DMS 273 treated with DMSO at 0.1 percent for 48 hours (cell line): Measurements from ENCODE around the gene ZBTB9.

Source experiments
- DNase-seq: peaks from one replicate; lab custom pipeline; 2025; lab: John Stamatoyannopoulos, UW

ZBTB9 gene

DNA sequence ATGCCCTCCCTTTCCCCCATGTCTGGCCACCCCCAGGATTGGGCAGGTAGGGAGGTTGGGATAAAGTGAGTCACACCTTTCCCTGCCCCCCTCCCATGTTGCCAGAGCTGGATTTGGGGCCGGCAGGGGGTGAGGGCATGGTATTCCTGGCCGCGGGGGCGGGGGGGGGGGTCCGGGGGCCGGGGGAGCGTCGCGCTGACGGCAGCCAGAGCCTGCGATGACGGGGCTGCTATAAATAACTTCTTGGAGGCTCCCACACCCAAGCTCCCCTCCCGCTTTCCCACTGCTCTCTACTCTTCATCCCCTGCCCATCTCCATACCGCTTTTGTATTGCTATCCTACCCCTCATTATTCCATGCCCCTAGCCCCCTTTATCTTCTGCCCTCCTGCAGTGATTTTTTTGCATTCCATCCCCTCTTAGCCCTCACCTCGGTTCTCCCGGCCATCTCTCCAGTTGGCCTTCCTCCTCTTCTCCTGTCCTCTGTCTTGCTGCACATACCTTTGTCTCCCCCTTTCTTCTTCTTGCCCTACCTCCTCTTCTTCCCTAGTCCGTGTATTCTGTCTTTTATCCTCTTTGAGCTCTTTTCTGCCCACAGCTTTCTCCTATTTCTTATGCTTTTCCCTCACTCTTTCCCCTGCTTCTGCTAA is 20.7 kb upstream of the ZBTB9 start:
- DNase-seq, result no peak

- no peak for DNase-seq
Observed at GRCh38 chr6:33434961-33435360, 19.4 kb upstream of the ZBTB9 start.

DNA sequence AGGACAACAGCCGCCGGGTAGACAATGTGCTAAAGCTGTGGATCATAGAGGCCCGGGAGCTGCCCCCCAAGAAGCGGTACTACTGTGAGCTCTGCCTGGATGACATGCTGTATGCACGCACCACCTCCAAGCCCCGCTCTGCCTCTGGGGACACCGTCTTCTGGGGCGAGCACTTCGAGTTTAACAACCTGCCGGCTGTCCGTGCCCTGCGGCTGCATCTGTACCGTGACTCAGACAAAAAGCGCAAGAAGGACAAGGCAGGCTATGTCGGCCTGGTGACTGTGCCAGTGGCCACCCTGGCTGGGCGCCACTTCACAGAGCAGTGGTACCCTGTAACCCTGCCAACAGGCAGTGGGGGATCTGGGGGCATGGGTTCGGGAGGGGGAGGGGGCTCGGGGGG is 16.7 kb upstream of the ZBTB9 start:
- no peak for DNase-seq

DNA sequence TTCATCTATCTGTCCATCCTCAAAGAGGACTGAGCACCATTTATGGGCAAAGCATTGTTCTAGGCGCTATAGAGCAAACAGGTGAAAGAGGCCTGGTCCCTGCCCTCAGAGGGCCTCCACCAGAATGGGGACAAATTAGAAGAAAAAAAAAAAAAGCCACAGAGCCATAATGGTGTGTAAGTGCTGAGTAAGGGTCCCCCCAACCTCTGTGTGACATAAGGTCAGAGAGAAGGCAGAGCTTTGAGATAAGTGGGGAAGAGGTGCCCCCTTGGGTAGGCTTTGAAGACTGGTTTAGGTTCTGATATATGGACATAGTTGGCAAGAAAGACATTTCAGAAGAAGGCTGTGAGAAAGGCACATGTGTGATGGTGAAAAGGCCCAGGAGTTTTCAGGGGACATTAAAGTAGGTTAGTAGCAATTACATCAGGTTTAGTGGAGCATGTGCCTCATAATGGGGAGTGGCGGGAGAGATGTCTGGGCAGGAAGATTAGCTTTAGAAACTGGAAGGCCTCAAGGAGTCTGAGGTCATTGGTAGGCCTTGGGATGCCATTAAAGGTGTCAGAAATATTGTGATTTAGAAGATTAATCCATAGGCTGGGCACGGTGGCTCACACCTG is 15.3 kb upstream of the ZBTB9 start:
- no peak for DNase-seq

DNA sequence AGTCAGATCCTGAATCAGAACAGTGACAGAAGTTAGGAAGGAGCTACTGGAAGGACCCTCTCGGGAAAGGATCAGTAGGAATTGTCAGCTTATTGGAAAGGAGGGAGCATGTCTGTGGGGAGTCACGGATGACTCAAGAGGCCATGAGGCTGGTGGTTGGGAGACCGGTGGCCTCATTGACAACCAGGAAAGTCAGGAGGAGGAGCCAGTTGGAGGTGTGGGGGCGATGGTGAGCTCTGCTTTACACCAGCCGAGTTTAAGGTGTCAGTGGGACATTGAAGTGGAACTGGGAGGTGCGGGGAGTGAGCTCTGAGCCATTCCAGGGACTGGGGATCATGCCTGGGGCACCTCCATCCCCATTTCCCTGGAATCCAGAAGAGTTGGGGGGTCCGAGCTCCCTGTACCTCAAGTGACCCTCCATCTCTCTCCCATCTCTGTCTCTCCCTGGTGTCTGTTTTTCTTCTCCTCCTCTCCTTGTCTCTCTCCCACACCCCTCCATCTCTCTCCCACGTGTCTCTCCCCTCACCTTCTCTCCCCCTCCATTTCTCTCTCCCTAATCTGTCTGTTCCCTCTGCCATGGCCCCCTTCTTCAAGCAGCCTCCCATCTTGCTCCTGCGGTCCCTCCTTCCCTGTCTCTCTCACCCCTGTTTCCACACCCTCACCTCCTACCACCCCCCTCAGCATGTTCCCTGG is 14.3 kb upstream of the ZBTB9 start:
- no peak for DNase-seq

DNA sequence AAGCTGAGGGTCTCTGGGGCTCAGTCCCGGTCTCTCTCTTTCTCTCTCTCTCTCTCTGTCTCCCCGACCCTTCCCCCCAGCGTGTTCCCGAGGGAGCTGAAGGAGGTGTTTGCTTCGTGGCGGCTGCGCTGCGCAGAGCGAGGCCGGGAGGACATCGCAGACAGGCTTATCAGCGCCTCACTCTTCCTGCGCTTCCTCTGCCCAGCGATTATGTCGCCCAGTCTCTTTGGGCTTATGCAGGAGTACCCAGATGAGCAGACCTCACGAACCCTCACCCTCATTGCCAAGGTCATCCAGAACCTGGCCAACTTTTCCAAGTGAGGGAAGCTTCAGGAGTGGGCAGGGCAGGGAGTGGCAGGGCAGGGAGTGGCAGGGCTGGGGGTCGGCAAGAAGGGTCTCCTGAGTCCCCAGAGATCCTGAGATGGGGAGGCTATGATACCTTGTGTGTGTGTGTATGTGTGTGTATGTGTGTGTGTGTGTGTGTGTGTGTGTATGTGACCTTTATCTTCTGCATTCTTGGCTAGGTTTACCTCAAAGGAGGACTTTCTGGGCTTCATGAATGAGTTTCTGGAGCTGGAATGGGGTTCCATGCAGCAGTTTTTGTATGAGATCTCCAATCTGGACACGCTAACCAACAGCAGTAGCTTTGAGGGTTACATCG is 13.6 kb upstream of the ZBTB9 start:
- no peak for DNase-seq

- no peak for DNase-seq
Observed at GRCh38 chr6:33441457-33441856, 12.9 kb upstream of the ZBTB9 start.

GRCh38 chr6:33442283-33442682 is 12.1 kb upstream of the ZBTB9 start:
- DNase-seq, result no peak

GRCh38 chr6:33443025-33443424 is 11.4 kb upstream of the ZBTB9 start:
- no peak for DNase-seq

DNA sequence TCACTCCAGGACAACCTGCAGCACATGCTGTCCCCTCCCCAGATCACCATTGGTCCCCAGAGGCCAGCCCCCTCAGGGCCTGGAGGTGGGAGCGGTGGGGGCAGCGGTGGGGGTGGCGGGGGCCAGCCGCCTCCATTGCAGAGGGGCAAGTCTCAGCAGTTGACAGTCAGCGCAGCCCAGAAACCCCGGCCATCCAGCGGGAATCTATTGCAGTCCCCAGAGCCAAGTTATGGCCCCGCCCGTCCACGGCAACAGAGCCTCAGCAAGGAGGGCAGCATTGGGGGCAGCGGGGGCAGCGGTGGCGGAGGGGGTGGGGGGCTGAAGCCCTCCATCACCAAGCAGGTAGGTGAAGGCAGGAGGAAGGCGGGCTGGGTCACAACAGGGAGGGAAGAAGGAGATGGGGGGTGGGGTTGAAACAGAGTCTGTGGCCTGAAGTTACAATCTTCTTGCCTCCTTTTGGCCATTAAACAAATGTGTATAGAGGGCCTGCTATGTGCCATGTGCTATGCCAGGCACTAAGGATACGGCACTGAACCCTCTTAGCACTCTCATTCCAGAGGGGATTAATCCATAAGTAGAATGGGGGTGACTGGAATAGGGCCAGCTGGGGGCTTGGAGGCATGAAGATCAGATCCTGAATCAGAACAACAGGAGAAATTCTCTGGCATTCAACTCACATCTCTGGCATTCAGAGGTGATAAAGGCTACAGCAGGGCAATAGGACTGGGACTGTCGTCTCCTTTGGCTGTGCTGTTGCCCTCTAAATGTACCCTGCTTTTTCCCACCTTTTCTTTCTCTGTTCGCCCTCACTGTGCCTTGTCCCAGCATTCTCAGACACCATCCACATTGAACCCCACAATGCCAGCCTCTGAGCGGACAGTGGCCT is 10.5 kb upstream of the ZBTB9 start:
- DNase-seq, result no peak

GRCh38 chr6:33445119-33445603 is 9.2 kb upstream of the ZBTB9 start:
- DNase-seq, result no peak

GRCh38 chr6:33446356-33446755 is 8.0 kb upstream of the ZBTB9 start:
- no peak for DNase-seq

GRCh38 chr6:33450434-33450833 is 3.9 kb upstream of the ZBTB9 start:
- no peak for DNase-seq

DNA sequence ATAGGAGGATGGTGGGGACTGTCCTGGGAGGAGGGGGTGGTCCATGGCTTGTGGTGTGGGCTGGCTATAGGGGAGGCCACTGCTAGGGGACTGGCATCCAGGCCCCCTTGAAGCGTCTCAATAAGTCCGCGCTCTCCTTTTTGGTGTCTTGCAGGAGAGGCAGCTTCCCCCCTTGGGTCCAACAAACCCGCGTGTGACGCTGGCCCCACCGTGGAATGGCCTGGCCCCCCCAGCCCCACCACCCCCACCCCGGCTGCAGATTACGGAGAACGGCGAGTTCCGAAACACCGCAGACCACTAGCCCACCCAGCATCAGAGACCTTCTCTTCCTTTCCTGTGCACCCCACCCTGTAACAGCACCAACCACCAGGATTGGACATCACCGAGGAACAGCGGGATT is 2.8 kb upstream of the ZBTB9 start:
- DNase-seq, result no peak

DNA sequence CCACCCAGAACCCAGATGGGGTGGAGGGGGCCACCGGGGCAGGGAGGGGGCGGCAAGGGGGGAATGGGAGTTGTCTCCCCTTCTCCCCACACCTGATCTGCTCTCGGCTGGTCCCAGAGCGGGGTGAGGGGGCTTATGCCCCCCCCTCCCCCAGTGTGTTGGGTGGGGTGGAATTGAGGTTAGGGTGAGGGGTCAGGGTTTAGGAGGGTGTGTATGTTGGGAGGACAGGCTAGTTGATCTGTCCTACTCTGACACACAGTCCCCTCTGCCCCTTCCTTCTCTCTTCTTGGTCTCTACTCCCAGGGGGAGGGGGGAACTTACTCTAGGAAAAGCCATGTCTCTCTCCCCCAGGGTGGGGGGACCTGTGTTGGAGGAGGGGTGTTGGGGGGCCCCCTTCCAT is 1.9 kb upstream of the ZBTB9 start:
- DNase-seq, result no peak

DNA sequence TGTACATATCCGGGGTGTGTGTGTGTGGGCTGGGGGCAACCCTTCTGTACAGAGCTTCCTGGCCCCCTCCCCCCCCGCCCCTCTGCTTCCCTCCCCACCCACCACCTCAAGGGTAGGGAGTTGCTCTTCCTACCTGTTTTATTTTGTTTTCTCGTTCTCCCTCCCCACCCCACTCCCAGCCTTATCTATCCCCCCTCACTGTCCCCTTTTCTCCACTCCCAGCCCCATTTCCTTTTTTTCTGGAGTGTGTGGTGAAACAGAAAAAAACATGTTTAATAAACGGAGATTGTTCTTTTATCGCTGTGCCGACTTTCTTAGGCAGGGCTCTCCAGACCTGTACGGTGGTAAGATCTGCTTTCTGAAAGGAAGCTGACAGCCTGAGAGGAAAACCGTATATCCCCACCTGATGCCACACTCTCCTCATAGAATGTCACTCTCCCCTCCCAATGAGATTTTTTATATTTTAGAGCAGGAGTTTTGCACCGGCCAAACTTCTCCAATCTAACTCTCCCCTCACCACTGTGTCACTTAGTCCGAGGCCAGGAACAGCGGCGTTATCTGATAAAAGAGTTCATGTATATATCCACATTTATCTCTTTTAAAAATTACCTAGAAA is 875 bp upstream of the ZBTB9 start:
- no peak for DNase-seq

DNA sequence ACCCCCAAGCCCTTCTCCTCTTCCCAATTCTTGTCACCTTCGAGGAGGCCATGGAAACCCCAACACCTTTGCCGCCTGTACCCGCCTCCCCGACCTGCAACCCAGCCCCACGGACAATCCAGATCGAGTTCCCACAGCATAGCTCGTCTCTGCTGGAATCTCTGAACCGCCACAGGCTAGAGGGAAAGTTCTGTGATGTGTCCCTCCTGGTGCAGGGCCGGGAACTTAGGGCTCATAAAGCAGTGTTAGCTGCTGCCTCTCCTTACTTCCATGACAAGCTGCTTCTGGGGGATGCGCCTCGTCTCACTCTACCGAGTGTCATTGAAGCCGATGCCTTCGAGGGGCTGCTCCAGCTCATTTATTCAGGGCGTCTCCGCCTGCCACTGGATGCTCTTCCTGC is 675 bp downstream of the ZBTB9 start:
- no peak for DNase-seq

DNA sequence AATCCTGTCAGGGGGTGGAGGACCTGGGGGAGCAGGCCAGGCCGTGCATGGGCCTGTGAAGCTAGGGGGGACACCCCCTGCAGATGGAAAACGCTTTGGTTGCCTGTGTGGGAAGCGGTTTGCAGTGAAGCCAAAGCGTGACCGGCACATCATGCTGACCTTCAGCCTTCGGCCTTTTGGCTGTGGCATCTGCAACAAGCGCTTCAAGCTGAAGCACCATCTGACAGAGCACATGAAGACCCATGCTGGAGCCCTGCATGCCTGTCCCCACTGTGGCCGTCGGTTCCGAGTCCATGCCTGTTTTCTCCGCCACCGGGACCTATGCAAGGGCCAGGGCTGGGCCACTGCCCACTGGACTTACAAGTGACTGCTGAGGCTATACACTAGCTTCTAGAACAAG is 1.8 kb downstream of the ZBTB9 start:
- no peak for DNase-seq

GRCh38 chr6:33458676-33459075 is 4.3 kb downstream of the ZBTB9 start:
- DNase-seq, result no peak

DNA sequence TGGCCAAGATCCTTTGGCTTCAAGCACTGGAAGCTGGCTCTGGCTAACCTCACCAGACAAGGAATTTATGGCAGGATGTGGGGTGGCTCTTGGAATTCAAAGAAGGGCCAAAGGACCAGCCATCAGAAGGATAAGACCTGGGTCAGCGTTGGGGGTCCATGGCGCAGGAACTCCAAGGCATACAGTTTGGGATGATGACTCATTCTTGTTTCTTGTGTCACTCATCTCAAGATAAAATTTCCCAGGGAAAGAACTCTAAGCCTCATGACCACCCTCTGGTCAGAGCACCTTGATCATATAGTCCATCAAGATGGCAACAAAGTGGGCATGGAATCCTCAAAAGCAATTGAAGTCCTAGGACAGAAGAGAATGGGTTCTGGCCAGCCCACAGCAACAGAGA is 4.8 kb downstream of the ZBTB9 start:
- DNase-seq, result no peak

GRCh38 chr6:33466075-33466735 is 11.8 kb downstream of the ZBTB9 start:
- DNase-seq, result no peak
